NCI-H345 treated with DMSO at 0.1 percent for 48 hours (cell line): ENCODE results near the gene KRTAP10-11.
"Not testable (repeated sequence)": the region's sequence is repeated elsewhere in the genome, so short reads cannot be mapped to it uniquely, and the experiment has no call there.

Source experiments
- DNase-seq: peaks from one replicate; lab custom pipeline; 2025; ENCODE audit not compliant: unreplicated experiment; lab: John Stamatoyannopoulos, UW

Gene KRTAP10-11

GRCh38 chr21:44661567-44661966, 15.4 kb downstream of the KRTAP10-11 start:
- DNase-seq = not testable (repeated sequence)

- no peak for DNase-seq
These were observed 18.5 kb downstream of the KRTAP10-11 start for GRCh38 chr21:44664691-44665090.

- DNase-seq = peak; percentile 63
These were observed 20.4 kb downstream of the KRTAP10-11 start, which contains the start of gene KRTAP12-2 for GRCh38 chr21:44666401-44667320. KRTAP12-2 (minus strand) TSS chr21:44666927; CDS start chr21:44666886, 41 bp downstream.

- DNase-seq = no peak
These were observed 21.4 kb downstream of the KRTAP10-11 start for GRCh38 chr21:44667612-44668011.

- DNase-seq = no peak
These were observed 24.6 kb downstream of the KRTAP10-11 start for GRCh38 chr21:44670642-44671432.

- no peak for DNase-seq
These were observed 25.7 kb downstream of the KRTAP10-11 start for GRCh38 chr21:44671911-44672310.

- DNase-seq = no peak
These were observed 31.7 kb downstream of the KRTAP10-11 start for GRCh38 chr21:44677881-44678280.

GRCh38 chr21:44681152-44681551, 34.9 kb downstream of the KRTAP10-11 start:
- no peak for DNase-seq

- DNase-seq = peak; percentile 96
These were observed 35.8 kb downstream of the KRTAP10-11 start, which contains the start of gene KRTAP12-1 for GRCh38 chr21:44681861-44682579. KRTAP12-1 (minus strand) TSS chr21:44682163; CDS start chr21:44682123, 40 bp downstream.

GRCh38 chr21:44682580-44683151, 36.5 kb downstream of the KRTAP10-11 start:
- DNase-seq = no peak

GRCh38 chr21:44684077-44684476, 37.9 kb downstream of the KRTAP10-11 start:
- no peak for DNase-seq

GRCh38 chr21:44684483-44684882, 38.3 kb downstream of the KRTAP10-11 start:
- no peak for DNase-seq

GRCh38 chr21:44685050-44685449, 38.8 kb downstream of the KRTAP10-11 start:
- not testable (repeated sequence) for DNase-seq

GRCh38 chr21:44686000-44686781, 40.0 kb downstream of the KRTAP10-11 start:
- DNase-seq = no peak

- DNase-seq = no peak
These were observed 40.8 kb downstream of the KRTAP10-11 start for GRCh38 chr21:44686843-44687561.

- peak; percentile 63 for DNase-seq
These were observed 41.5 kb downstream of the KRTAP10-11 start for GRCh38 chr21:44687671-44688070.

GRCh38 chr21:44689740-44690139, 43.5 kb downstream of the KRTAP10-11 start:
- DNase-seq = not testable (repeated sequence)

- DNase-seq = no peak
These were observed 45.5 kb downstream of the KRTAP10-11 start for GRCh38 chr21:44691686-44692085.
